Upper lobe of right lung (tissue), 1 donor: ENCODE data around the gene FAM131B. TPM values are rescaled to one million over a fixed set of nuclear protein-coding genes. Genes with fewer than 3 reads are reported as not detected.
A peak's percentile ranks its signal among the peaks of the same experiment; 100 is the strongest.

Source experiments
- ATAC-seq: fragments of 200-7000 bp; cut with Tn5 transposase; one replicate; pipeline ENCODE4 v1.9.1; 2020; ENCODE audit warnings: mild to moderate bottlenecking, moderate library complexity
- DNase-seq: peaks from one replicate; pipeline ENCODE4 v3.0.0-alpha.2; 2020
- H3K27ac ChIP-seq: fragments of 200-600 bp; one replicate; pipeline ENCODE4 v1.8.0; 2022
- H3K27me3 ChIP-seq: fragments of 200-600 bp; one replicate; pipeline ENCODE4 v1.8.0; 2022; ENCODE audit warnings: mild to moderate bottlenecking
- H3K36me3 ChIP-seq: fragments of 200-600 bp; one replicate; pipeline ENCODE4 v1.8.0; 2022
- H3K4me1 ChIP-seq: fragments of 200-600 bp; one replicate; pipeline ENCODE4 v1.8.0; 2022
- H3K4me3 ChIP-seq: fragments of 200-600 bp; one replicate; pipeline ENCODE4 v1.8.0; 2022; ENCODE audit warnings: mild to moderate bottlenecking
- H3K9me3 ChIP-seq: fragments of 200-600 bp; one replicate; pipeline ENCODE4 v1.8.0; 2022
- intact Hi-C: fragments of 100-400 bp; cut with DNase I; formaldehyde crosslinking; loops from one replicate; pipeline ENCODE4 v1.11.0; 2022
- total RNA-seq: library from RNA; stranded (reverse); fragmentation: NEBNext Ultra II Directional; extraction: Animal tissue kit (Norgen Biotek cat#: 25700); gene quantifications from one replicate; pipeline ENCODE4 v1.2.1, GENCODE V29; 2021
- TF ChIP-seq, protein P1 (sequence below): fragments of 200-600 bp; IDR thresholded peaks from one replicate; pipeline ENCODE4 v1.8.0; 2022; ENCODE audit warnings: antibody characterized with exemption
- donor health status: DM: no; HTN: yes; CAD: no; lungs with severe emphysema.

Gene FAM131B
- total RNA-seq, 1 donor from 2014 or later = 0.90 TPM

DNA sequence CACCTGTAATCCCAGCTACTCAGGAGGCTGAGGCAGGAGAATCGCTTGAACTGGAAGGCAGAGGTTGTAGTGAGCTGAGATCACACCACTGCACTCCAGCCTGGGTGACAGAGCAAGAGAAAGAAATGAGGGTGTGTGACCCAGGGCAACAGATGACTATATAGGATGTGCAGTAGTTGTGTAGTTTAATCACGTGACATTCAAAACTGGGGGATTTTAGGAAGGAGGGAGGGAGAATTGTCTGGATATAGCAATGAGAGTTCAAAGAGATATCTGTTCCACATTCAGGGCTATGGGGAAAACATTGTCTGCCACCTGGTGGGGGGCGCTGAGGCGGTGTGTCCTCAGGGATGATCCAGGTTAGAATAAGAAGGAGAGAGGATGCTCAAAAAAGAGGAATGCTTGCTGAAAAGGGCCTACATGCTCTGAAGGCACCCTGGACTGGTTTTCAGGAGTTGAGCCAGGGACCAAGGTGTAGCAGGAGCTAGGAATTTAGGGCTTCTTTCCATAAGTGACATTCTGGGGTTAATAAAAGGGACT is 10.8 kb upstream of the FAM131B start:
- Histone ChIP-seq H3K36me3 (no peaks in the 10 kb centered on the region), H3K4me3 (no peak overlapping the region), H3K27me3 (no peaks in the 10 kb centered on the region), H3K4me1 (peaks cover 19% of the 10 kb centered on the region), H3K9me3 (no peaks in the 10 kb centered on the region), H3K27ac (no peak overlapping the region)
- DNase-seq (no peak), ATAC-seq (no peak)
- intact Hi-C loops = no loop called here
- TF ChIP-seq, protein P1, sequence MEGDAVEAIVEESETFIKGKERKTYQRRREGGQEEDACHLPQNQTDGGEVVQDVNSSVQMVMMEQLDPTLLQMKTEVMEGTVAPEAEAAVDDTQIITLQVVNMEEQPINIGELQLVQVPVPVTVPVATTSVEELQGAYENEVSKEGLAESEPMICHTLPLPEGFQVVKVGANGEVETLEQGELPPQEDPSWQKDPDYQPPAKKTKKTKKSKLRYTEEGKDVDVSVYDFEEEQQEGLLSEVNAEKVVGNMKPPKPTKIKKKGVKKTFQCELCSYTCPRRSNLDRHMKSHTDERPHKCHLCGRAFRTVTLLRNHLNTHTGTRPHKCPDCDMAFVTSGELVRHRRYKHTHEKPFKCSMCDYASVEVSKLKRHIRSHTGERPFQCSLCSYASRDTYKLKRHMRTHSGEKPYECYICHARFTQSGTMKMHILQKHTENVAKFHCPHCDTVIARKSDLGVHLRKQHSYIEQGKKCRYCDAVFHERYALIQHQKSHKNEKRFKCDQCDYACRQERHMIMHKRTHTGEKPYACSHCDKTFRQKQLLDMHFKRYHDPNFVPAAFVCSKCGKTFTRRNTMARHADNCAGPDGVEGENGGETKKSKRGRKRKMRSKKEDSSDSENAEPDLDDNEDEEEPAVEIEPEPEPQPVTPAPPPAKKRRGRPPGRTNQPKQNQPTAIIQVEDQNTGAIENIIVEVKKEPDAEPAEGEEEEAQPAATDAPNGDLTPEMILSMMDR = no peak

DNA sequence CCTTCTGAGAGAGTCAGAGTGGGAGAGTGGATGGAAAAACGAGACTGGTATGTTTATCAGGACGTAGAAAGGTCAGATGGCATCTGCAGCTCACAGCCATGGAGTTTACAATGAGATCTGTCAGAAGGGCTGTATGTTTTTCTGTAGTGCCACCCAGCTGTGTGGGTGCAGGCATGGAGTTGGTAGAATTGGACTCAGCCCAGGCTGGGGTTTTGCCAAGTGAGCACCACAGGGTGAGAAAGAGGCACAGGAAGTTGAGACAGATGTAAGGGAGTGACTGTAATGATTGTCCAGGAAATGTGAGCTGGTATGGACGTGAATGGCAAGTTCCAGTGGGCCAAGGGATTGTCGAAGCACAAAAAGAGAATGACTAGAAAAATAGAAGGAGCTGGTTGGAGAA is 9.6 kb upstream of the FAM131B start:
- Histone ChIP-seq H3K4me1 (peaks cover 19% of the 10 kb centered on the region), H3K36me3 (no peaks in the 10 kb centered on the region), H3K9me3 (no peaks in the 10 kb centered on the region), H3K27ac (no peak overlapping the region), H3K27me3 (no peaks in the 10 kb centered on the region), H3K4me3 (no peak overlapping the region)
- DNase-seq (no peak), ATAC-seq (peak; percentile 62)
- TF ChIP-seq, protein P1 = no peak
- intact Hi-C loops = no loop called here

DNA sequence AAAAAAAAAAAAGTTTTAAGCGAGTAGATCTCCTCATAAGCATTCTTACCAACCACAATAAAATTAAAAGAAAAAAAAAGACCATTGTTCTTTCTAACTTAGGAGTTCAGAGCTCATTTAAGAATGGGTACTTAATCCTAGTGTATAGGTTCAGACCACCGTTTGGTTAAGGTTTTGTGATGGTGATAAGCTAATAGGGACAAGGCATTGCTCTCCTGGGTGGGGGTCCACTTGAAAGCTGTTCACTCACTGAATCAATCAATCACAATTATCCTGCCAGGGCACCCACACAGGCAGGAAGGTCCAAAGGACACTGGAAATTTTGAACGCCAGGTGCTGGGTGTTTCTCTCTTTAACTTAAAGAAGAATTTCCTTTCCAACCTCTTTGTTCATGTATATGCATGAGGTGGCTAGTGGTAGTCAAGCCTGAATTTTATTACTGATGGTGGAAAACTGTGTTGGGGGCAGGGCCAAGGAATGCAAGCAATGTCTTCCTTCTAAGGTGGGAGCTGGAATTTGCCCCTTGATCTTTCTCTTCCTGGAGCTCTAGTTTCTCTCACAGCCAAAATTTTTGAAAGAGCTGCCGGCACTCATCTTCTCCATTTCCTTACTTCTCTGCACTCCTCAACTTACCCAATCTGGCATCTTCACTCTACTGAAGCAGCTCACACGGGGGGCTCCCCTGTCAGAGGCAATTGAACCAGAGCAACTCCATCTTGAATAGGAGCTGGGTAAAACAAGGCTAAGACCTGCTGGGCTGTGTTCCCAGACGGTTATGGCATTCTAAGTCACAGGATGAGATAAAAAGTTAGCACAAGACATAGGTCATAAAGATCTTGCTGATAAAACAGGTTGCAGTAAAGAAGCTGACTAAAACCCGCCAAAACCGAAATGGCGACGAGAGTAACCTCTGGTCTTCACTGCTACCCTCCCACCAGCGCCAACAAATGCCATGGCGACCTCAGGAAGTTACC is 7.5 kb upstream of the FAM131B start:
- intact Hi-C loops = no loop called here
- no peak for ATAC-seq

DNA sequence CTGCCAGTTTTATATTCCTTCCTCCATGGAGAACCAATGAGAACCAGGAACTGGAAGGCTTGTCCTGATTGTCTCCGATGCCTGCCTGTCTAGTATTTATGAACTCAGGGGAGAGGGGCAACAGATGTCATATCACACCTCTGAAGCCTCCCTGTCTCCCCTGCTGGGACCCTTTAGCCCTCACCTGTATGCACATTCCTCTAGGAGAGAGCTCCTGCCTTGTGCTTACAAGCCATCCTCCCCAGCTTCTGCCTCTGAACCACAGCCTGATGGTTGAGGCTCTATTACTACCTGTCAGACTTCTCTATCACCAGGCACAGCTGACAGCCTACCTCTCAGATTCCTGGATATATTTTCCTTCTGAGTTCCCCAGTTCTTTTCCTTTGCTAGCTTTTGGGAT is 5.9 kb upstream of the FAM131B start:
- no peaks in the 10 kb centered on the region for H3K36me3 ChIP-seq
- intact Hi-C loops = no loop called here
- ATAC-seq (no peak), DNase-seq (no peak)
- H3K4me3 ChIP-seq = no peak overlapping the region
- H3K27me3 ChIP-seq = peaks cover 9% of the 10 kb centered on the region
- no peaks in the 10 kb centered on the region for H3K9me3 ChIP-seq
- no peaks in the 10 kb centered on the region for H3K4me1 ChIP-seq
- TF ChIP-seq, protein P1 = no peak
- no peak overlapping the region for H3K27ac ChIP-seq

More for the DNA sequence above, 7.5 kb upstream of the FAM131B start:
- Histone ChIP-seq H3K36me3 (no peaks in the 10 kb centered on the region), H3K4me3 (no peak overlapping the region), H3K27me3 (no peaks in the 10 kb centered on the region), H3K9me3 (no peaks in the 10 kb centered on the region), H3K4me1 (peaks cover 3% of the 10 kb centered on the region), H3K27ac (no peak overlapping the region)
- DNase-seq = no peak
- TF ChIP-seq, protein P1 = no peak

DNA sequence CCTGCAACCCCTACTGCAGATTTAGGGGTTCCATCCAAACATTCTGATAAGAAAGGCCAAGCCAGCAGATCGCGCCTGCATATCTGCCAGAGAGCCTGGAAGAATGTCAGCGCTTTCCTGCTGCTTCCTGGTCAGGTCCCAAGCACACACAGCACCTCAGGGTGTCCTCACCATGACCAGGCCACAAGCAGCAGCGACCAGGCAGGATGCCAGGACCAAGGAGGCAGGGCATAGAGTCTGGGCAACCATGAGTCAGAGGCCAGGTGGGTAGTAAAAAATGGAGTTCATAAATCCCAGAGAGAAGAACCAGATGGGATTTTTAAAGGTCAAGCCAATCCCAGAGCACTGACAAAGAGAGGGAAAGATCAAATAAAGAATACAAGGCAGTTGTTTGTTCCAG is 5.5 kb upstream of the FAM131B start:
- H3K36me3 ChIP-seq = no peaks in the 10 kb centered on the region
- ATAC-seq = peak; percentile 20
- no peak overlapping the region for H3K4me3 ChIP-seq
- no peaks in the 10 kb centered on the region for H3K9me3 ChIP-seq
- H3K4me1 ChIP-seq = no peaks in the 10 kb centered on the region
- H3K27ac ChIP-seq = no peak overlapping the region
- no peak for DNase-seq
- intact Hi-C loops = no loop called here
- H3K27me3 ChIP-seq = peaks cover 13% of the 10 kb centered on the region
- TF ChIP-seq, protein P1 = no peak
